Tibial nerve (tissue), 3 donors: Measurements from ENCODE around the gene MAPK8IP3.

Source experiments
- CTCF ChIP-seq, 5 experiments: fragments of 200-600 bp in 3 of 5; fragments of 450-650 bp in 2 of 5; sonication (generic) in 3 of 5; IDR thresholded peaks; one replicate each; pipeline ENCODE4 v1.5.1; 2016 to 2019; ENCODE audit warnings: antibody characterized with exemption in 5 of 5, mild to moderate bottlenecking in 3 of 5, moderate library complexity in 2 of 5
- POLR2A ChIP-seq, 2 donors: fragments of 450-650 bp; IDR thresholded peaks; one replicate each; pipeline ENCODE4 v1.6.1; 2017; ENCODE audit warnings: antibody characterized with exemption in 2 of 2, mild to moderate bottlenecking in 2 of 2, moderate library complexity in 2 of 2

- TF ChIP-seq POLR2A (IDR thresholded peaks at IDR 0.05) (peak; percentile 90 to 95), CTCF (IDR thresholded peaks at IDR 0.05) (peak; percentile 99 to 100 (median 99))
Observed at GRCh38 chr16:1705688-1706385, at the start of gene MAPK8IP3.
